Gastroesophageal sphincter (tissue), 4 donors: Measurements from ENCODE around the gene ZBTB20. TPM values are rescaled to one million over a fixed set of nuclear protein-coding genes. Genes with fewer than 3 reads are reported as not detected.

Experiments used
- ATAC-seq: fragments of 150-250 bp; one replicate; pipeline ENCODE4 v1.9.1; 2016; ENCODE audit warnings: mild to moderate bottlenecking, moderate library complexity
- H3K27ac ChIP-seq, 4 donors: fragments of 200-600 bp; sonication (generic) in 3 of 4; 1 replicate in 3 of 4; 2 replicates in 1 of 4; pipeline ENCODE4 v1.5.1; 2016 to 2019
- H3K27me3 ChIP-seq: fragments of 200-600 bp; sonication (generic); one replicate; pipeline ENCODE4 v1.5.1; 2019
- H3K36me3 ChIP-seq, 2 donors: fragments of 200-600 bp; sonication (generic); one replicate each; pipeline ENCODE4 v1.5.1; 2019; ENCODE audit warnings: control low read depth in 1 of 2
- H3K4me1 ChIP-seq, 3 donors: fragments of 200-600 bp; sonication (generic); 1 replicate in 2 of 3; 2 replicates in 1 of 3; pipeline ENCODE4 v1.5.1; 2016 to 2019; ENCODE audit warnings: control low read depth in 2 of 3
- H3K4me3 ChIP-seq, 2 donors: fragments of 200-600 bp; sonication (generic); one replicate each; pipeline ENCODE4 v1.5.1; 2019; ENCODE audit warnings: mild to moderate bottlenecking in 1 of 2, moderate library complexity in 1 of 2
- H3K9me3 ChIP-seq, 3 donors: fragments of 200-600 bp; sonication (generic); one replicate each; pipeline ENCODE4 v1.5.1; 2017 to 2019; ENCODE audit warnings: control low read depth in 2 of 3
- EP300 ChIP-seq: sonication (generic); formaldehyde crosslinking; IDR thresholded peaks from one replicate; pipeline ENCODE4 v1.6.1; 2017; ENCODE audit warnings: antibody characterized with exemption, mild to moderate bottlenecking
- POLR2A ChIP-seq, 2 donors: fragments of 450-650 bp; IDR thresholded peaks; one replicate each; pipeline ENCODE4 v1.6.1; 2017; ENCODE audit warnings: antibody characterized with exemption in 2 of 2, mild to moderate bottlenecking in 2 of 2, moderate library complexity in 1 of 2
- POLR2AphosphoS5 ChIP-seq: sonication (generic); formaldehyde crosslinking; IDR thresholded peaks from one replicate; pipeline ENCODE4 v1.6.1; 2017; ENCODE audit warnings: antibody characterized with exemption
- WGBS, 2 donors: methylation state at CpG; one replicate each; pipeline ENCODE4 v1.1.5; 2018; ENCODE audit warnings: low coverage in 1 of 2; 5-methylcytosine and 5-hydroxymethylcytosine counted together
- total RNA-seq, 4 donors: library from RNA; depleted of rRNA; stranded (reverse); fragments of >200 nt; gene quantifications; one replicate each; pipeline ENCODE4 v1.1.0, GENCODE V29; 2016
- TF ChIP-seq, protein P1 (sequence below), 4 experiments: fragments of 200-600 bp in 2 of 4; fragments of 450-650 bp in 2 of 4; sonication (generic) in 1 of 4; IDR thresholded peaks; one replicate each; pipeline ENCODE4 v1.5.1; 2017 to 2019; ENCODE audit warnings: antibody characterized with exemption in 4 of 4, mild to moderate bottlenecking in 2 of 4, moderate library complexity in 2 of 4

Gene ZBTB20
- total RNA-seq, 4 donors from 2014 or later: 53.1 to 113 (median 98.4) TPM

DNA sequence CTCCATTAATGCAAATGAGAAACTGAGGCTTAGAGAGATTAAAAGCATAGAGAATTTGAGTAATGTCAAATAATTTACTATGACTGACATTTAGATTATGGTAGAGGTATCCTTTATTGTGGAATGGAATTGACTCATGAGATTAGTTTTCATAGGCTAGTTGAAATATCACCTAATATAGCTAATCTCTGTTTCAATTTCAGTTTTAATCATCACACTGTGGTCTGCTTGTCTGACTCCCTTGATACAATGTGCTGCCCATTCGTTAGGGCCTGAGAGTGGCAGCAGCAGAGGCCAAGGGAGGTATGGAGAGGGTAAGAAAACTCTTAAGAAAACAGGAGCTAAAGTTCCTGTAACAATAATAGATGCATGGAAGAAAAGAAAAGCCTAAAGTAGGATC lies 13.2 kb upstream of the ZBTB20 start:
- WGBS, 2 donors: 80 to 86% methylated on average over 1 of the region's 1 CpG

DNA sequence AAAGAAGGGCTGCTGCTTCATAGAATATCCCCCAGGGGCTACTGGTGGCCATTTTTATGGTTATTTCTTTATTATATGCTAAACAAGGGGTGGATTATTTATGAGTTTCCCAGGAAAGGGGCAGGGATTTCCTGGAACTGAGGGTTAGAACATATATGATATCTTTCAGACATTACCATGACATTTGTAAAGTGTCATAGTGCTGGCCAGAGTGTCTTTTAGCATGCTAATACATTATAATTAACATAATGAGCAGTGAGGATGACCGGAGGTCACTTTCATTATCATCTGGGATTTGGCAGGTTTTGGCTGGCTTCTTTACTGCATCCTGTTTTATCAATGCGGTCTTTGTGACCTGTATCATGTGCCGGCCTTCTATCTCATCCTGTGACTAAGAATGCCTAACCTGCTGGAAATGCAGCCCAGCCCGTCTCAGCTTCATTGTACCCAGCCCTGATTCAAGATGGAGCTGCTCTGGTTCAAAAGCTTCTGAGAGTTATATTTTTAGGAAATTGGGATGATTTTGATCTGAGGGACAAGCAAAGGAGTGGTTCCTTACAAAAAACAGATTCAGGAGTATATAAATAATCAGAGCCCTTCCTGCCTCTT lies 9.1 kb upstream of the ZBTB20 start:
- no peak overlapping the region for H3K27ac ChIP-seq
- TF ChIP-seq EP300 (no peak), POLR2A (IDR thresholded peaks at IDR 0.05) (no peak), POLR2AphosphoS5 (no peak)
- TF ChIP-seq, protein P1, sequence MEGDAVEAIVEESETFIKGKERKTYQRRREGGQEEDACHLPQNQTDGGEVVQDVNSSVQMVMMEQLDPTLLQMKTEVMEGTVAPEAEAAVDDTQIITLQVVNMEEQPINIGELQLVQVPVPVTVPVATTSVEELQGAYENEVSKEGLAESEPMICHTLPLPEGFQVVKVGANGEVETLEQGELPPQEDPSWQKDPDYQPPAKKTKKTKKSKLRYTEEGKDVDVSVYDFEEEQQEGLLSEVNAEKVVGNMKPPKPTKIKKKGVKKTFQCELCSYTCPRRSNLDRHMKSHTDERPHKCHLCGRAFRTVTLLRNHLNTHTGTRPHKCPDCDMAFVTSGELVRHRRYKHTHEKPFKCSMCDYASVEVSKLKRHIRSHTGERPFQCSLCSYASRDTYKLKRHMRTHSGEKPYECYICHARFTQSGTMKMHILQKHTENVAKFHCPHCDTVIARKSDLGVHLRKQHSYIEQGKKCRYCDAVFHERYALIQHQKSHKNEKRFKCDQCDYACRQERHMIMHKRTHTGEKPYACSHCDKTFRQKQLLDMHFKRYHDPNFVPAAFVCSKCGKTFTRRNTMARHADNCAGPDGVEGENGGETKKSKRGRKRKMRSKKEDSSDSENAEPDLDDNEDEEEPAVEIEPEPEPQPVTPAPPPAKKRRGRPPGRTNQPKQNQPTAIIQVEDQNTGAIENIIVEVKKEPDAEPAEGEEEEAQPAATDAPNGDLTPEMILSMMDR (IDR thresholded peaks at IDR 0.05): no peak
- no peaks in the 10 kb centered on the region for H3K4me1 ChIP-seq
- no peaks in the 10 kb centered on the region for H3K9me3 ChIP-seq
- no peaks in the 10 kb centered on the region for H3K27me3 ChIP-seq
- H3K36me3 ChIP-seq: no peaks in the 10 kb centered on the region
- no peak overlapping the region for H3K4me3 ChIP-seq
- no peak for ATAC-seq
- WGBS, 2 donors: 62 to 92% methylated on average over 2 to 3 of the region's 4 CpGs

More for the DNA sequence above, 13.2 kb upstream of the ZBTB20 start:
- TF ChIP-seq POLR2AphosphoS5 (no peak), EP300 (no peak), POLR2A (IDR thresholded peaks at IDR 0.05) (no peak)
- TF ChIP-seq, protein P1 (IDR thresholded peaks at IDR 0.05): no peak
- H3K9me3 ChIP-seq: no peaks in the 10 kb centered on the region
- no peaks in the 10 kb centered on the region for H3K27me3 ChIP-seq
- H3K27ac ChIP-seq: no peak overlapping the region
- H3K4me3 ChIP-seq: no peak overlapping the region
- H3K36me3 ChIP-seq: no peaks in the 10 kb centered on the region
- no peak for ATAC-seq
- no peaks in the 10 kb centered on the region for H3K4me1 ChIP-seq

DNA sequence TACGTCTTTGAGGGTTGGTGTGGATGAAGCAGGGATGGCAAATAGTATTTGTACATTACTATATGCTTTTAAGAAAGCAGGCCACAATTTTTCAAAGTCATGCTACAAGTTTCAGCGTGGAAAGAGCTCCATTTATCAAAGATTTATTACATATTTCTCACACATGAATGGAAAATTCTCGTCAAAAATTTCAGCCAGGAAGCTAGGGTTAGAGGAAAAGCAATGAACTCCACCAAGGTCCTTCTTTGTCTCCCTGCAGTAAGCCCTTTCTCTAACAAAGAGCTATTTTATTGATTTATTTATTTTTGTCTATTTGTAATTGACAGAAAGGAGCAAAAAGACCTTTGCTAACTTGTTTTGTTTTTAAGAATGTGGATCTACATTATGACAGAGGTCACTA lies 7.5 kb upstream of the ZBTB20 start:
- 47 to 68% methylated on average over 3 of the region's 3 CpGs for WGBS, 2 donors

DNA sequence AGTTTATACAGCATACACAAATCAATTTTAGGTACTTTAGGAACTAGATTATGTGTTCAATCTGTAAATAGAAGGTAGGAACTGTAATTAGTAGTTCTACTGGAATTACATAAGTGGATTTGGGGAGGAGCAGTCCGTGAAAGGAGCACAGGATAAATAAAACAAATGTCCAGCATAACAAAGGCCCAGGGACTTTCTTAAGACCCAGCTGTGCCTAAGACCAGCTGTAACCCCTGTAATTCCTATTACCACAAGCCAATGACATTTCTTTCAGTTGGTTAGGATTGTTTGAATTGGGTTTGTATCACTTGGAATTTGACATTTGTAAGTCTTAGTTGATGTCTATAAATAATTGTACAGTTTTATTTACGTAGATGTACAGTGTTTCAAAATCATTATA lies 4.8 kb upstream of the ZBTB20 start:
- Histone ChIP-seq H3K27ac (no peak overlapping the region), H3K27me3 (no peaks in the 10 kb centered on the region), H3K4me1 (peaks cover 0 to 15% (median 3%) of the 10 kb centered on the region in 3 donors), H3K36me3 (no peaks in the 10 kb centered on the region), H3K4me3 (no peak overlapping the region), H3K9me3 (no peaks in the 10 kb centered on the region)
- ATAC-seq: no peak
- TF ChIP-seq POLR2AphosphoS5 (no peak), POLR2A (IDR thresholded peaks at IDR 0.05) (no peak)
- TF ChIP-seq, protein P1 (IDR thresholded peaks at IDR 0.05): no peak
- WGBS, 2 donors: 71 to 76% methylated on average over 2 of the region's 2 CpGs

More for the DNA sequence above, 7.5 kb upstream of the ZBTB20 start:
- no peak overlapping the region for H3K27ac ChIP-seq
- peaks cover 0 to 1% (median 0%) of the 10 kb centered on the region in 3 donors for H3K4me1 ChIP-seq
- TF ChIP-seq POLR2AphosphoS5: no peak
- TF ChIP-seq, protein P1 (IDR thresholded peaks at IDR 0.05): no peak
- no peak for TF ChIP-seq POLR2A (IDR thresholded peaks at IDR 0.05)
- no peak for TF ChIP-seq EP300
- no peaks in the 10 kb centered on the region for H3K9me3 ChIP-seq
- no peak overlapping the region for H3K4me3 ChIP-seq
- H3K36me3 ChIP-seq: no peaks in the 10 kb centered on the region
- no peak for ATAC-seq
- no peaks in the 10 kb centered on the region for H3K27me3 ChIP-seq

DNA sequence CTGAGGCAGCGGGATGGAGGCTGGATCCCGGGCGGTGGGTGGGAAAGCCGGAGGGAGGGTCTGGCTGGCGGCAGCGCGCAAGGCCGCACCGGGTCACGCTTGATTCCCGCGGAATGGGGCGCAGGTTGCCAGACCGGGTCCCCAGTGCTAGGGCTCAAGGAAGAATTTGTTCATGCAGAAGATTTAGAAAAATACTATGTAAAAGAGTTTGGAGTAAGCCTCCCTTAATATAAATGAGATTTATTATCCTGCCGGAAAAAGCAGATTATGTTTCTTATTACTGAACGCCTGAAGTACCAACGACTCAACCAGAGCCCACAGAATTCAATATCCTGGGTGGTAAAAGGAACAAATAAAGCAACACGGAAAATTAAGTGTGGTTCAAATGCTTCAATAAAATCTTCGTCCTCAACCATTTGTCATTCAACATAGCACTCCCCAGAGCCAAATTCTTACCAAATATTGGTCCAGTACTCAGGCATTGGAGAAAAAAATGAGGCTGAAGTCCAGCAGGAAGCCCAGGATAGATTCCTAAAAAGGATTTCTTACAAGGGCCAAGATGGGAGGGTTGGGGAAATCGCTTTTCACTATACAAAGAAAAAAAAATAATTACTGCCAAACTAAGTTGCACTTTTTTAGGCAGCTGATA lies 1.2 kb upstream of the ZBTB20 start:
- H3K4me1 ChIP-seq: peaks cover 5 to 38% (median 7%) of the 10 kb centered on the region in 3 donors
- no peak for TF ChIP-seq POLR2AphosphoS5
- TF ChIP-seq, protein P1 (IDR thresholded peaks at IDR 0.05): no peak
- no peak for TF ChIP-seq EP300
- no peak for TF ChIP-seq POLR2A (IDR thresholded peaks at IDR 0.05)
- WGBS, 2 donors: 0% methylated on average over 10 to 16 of the region's 20 CpGs

More for the DNA sequence above, 1.2 kb upstream of the ZBTB20 start:
- Histone ChIP-seq H3K36me3 (no peaks in the 10 kb centered on the region), H3K9me3 (no peaks in the 10 kb centered on the region), H3K27me3 (no peaks in the 10 kb centered on the region), H3K4me3 (peak overlapping the region; percentile 81 to 91), H3K27ac (peak overlapping the region; percentile 96 to 99 (median 98))
- no peak for ATAC-seq
